ENCODE measurements around the gene ERBB2.
"Not testable (repeated sequence)": the region's sequence is repeated elsewhere in the genome, so short reads cannot be mapped to it uniquely, and the experiment has no call there.

ERBB2 gene

DNA sequence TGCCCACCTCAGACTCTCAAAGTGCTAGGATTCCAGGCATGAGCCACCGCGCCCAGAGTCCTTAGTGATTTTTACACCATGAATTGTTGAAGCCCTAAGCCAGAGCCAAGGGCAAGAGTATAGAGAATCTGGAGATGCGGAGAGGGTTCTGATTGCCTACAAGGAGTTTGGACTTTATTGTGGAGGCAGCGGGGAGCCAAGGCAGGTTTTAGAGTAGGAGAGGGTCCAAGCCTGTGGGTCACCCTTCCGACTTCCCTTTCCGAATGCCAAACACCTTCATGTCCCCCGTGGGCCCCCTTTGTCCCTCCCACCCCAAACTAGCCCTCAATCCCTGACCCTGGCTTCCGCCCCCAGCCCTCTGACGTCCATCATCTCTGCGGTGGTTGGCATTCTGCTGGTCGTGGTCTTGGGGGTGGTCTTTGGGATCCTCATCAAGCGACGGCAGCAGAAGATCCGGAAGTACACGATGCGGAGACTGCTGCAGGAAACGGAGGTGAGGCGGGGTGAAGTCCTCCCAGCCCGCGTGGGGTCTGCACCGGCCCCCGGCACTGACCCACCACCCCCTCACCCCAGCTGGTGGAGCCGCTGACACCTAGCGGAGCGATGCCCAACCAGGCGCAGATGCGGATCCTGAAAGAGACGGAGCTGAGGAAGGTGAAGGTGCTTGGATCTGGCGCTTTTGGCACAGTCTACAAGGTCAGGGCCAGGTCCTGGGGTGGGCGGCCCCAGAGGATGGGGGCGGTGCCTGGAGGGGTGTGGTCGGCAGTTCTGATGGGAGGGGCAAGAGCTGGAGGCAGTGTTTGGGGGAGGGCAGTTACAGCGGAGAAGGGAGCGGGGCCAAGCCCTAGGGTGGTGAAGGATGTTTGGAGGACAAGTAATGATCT lies 23.3 kb downstream of the ERBB2 start:
- in situ Hi-C loops (cut with MboI; ENCODE audit: low sequenced_read_pairs) = no loop called here

DNA sequence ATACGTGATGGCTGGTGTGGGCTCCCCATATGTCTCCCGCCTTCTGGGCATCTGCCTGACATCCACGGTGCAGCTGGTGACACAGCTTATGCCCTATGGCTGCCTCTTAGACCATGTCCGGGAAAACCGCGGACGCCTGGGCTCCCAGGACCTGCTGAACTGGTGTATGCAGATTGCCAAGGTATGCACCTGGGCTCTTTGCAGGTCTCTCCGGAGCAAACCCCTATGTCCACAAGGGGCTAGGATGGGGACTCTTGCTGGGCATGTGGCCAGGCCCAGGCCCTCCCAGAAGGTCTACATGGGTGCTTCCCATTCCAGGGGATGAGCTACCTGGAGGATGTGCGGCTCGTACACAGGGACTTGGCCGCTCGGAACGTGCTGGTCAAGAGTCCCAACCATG lies 24.9 kb downstream of the ERBB2 start:
- in situ Hi-C loops (cut with MboI; ENCODE audit: low sequenced_read_pairs) = no loop called here

DNA sequence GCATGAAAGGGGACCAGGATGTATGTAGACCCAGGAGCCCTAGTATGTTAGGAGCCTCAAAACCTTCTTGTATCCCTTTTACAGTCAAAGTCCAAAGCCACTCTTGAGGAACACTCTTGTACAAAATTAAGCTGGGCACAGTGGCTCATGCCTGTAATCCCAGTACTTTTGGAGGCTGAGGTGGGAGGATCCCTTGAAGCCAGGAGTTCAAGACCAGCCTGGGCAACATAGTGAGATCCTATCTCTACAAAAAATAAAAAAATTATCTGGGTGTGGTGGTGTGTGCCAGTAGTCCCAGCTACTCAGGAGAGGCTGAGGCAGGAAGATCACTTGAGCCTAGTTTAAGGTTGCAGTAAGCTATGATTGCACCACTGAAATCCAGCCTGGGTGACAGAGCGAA lies 26.1 kb downstream of the ERBB2 start:
- in situ Hi-C loops (cut with MboI; ENCODE audit: low sequenced_read_pairs) = not testable (repeated sequence)

DNA sequence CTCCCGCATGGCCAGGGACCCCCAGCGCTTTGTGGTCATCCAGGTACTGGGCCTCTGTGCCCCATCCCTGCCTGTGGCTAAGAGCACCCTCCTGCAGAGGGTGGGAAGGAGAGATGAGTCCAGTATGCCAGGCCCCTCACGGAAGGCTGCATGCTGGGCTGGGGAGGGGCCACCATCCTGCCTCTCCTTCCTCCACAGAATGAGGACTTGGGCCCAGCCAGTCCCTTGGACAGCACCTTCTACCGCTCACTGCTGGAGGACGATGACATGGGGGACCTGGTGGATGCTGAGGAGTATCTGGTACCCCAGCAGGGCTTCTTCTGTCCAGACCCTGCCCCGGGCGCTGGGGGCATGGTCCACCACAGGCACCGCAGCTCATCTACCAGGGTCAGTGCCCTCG lies 26.8 kb downstream of the ERBB2 start:
- in situ Hi-C loops (cut with MboI; ENCODE audit: low sequenced_read_pairs) = no loop called here

DNA sequence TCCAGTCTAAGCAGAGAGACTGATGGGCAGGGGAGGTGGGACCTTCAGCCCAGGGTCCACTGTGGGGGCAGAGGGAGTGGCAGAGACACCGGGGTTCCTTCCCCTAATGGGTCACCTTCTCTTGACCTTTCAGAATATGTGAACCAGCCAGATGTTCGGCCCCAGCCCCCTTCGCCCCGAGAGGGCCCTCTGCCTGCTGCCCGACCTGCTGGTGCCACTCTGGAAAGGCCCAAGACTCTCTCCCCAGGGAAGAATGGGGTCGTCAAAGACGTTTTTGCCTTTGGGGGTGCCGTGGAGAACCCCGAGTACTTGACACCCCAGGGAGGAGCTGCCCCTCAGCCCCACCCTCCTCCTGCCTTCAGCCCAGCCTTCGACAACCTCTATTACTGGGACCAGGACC lies 27.7 kb downstream of the ERBB2 start:
- in situ Hi-C loops (cut with MboI; ENCODE audit: low sequenced_read_pairs) = no loop called here

DNA sequence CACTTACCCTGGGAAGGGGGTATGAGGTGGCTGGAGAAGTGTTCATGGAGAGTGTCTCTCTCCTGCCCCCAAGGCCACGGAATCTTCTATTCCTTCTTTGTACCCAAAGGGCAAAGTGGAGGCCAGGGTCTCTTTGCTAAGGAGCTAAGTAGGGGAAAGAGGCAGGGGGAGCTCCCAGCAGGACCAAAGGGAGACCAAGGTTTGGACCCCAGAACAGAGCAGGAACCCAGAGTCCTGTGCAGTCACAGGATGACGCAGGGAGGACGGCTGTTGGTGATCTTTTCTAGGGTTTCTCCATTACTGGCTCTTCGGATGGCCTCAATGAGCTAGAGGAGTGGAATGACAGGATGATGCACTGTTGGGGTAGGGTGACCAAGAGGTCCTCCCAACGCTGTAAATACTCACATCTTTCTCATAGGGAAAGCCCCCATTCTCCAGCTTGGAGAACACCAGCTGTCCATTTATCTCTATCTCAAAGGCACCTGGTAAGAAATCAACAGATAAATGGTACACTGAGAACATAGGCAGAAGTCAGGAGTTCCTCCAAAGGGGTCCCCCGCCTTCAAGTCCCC lies 29.5 kb downstream of the ERBB2 start:
- in situ Hi-C loops (cut with MboI; ENCODE audit: low sequenced_read_pairs) = no loop called here

DNA sequence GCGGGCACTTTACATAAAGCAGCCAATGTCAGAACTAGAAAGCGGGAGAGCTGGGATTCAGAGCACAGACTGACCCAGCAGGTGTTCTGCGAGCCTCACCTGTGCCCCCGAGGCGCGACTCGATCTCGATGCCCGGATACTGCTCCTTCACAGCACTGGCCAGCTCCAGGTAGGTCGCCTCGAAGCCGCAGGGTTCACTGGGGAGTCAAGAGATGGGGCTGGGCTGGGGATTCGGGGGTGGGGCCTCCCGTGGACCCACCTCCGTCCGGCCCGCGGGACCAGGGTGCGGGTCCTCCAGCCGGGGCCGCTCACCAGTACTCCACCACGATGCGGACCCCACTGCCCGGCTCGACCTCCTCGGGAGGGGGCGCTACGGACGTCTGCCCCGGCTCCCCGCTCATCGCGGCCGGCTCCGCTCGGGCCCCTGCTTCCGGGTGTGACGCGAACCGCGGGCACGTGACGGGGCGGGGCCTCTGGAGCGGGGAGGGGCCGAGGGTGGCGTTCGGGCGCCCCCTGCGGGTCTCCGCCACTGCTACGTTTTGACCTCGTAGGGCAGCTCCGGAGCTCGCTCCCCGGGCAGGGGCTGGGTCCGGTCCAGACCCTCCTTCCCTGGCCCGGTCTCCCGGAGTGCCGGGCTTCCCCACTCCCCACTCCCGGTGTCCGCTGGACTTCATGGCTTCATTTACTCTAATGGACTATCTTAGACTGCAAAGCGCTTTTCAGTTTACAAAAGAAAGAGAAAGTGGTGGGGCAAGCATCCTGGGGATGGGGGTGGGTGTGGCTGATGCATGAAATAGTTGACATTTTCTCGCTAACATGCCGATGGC lies 30.4 kb downstream of the ERBB2 start, which contains the start of gene MIEN1:
Gene MIEN1 (minus strand): TSS at position 438 of the 827 bp plus-strand sequence. CDS start 37 bp downstream, at position 401.
- in situ Hi-C loops (cut with MboI; ENCODE audit: low sequenced_read_pairs) = no loop called here

DNA sequence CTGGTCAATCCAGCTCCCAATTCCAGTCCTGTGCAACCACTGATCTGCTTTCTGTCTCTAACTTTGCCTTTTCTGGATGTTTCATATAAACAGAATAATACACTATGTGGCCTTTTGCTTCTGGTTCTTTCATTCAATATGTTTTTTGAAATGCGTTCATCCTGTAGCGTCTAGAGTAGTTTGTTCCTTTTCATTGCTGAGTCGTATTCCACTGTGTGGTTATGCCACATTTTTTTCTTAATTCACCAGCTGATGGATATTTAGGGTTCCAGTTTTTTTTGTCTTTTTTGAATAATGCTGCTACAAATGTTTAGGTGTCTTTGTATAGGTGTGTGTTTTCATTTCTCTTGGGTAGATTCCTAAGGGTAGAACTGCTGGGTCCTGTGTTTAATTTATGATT lies 32.7 kb downstream of the ERBB2 start:
- in situ Hi-C loops (cut with MboI; ENCODE audit: low sequenced_read_pairs) = no loop called here

DNA sequence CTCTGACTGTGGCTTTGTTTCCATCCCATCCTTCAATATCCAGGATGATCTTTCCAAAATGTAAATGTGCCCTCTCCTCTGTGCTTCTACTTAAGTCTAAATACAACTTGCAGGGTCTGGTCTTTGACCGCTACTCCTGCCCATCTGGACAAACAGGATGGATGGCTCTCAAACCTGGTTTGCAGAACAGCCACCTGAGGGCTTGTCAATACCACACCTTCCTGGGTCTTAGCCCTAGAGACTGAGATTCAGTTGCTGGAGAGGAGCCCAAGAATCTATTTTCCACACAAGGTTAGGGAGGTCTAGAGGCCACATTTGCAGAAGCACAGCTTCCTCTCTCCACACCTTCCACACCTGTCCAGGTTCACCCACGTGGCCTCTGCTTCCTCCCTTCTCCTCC lies 36.0 kb downstream of the ERBB2 start:
- in situ Hi-C loops (cut with MboI; ENCODE audit: low sequenced_read_pairs) = no loop called here

DNA sequence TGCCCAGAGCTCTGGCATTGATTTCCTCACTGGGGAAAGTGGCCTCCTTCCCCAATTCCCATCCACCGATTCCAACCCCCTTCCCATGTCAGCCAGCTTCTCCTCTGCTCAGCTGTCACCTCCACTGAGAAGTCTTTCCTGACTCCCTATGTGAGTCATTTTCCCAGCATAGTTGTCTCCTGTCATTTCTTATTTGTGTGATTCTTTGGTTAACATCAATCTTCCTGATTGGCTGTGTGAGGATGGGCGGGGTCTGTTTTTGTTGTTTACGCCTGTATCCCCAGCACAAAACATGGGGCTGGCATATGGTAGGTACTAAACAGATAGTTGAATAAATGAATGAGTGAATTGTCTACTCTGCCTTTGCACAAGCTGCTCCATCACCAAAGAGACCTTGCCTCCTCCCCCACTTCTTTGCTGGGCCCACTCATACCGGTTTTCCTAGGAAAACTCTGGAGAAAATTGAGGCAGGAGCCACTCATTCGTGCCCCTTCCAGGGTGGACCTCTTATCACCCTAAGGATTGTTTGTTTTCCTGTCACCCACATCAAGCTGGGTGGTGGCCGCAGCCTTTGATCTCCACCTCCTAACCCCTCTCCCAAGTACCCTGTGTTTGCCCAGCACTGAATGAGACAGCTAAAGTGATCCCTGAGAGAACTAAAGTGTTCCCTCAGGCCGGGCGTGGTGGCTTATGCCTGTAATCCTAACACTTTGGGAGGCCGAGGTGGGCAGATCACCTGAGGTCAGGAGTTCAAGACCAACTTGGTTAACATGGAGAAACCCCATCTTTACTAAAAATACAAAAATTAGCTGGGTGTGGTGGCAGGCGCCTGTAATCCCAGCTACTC lies 36.7 kb downstream of the ERBB2 start:
- in situ Hi-C loops (cut with MboI; ENCODE audit: low sequenced_read_pairs) = no loop called here

DNA sequence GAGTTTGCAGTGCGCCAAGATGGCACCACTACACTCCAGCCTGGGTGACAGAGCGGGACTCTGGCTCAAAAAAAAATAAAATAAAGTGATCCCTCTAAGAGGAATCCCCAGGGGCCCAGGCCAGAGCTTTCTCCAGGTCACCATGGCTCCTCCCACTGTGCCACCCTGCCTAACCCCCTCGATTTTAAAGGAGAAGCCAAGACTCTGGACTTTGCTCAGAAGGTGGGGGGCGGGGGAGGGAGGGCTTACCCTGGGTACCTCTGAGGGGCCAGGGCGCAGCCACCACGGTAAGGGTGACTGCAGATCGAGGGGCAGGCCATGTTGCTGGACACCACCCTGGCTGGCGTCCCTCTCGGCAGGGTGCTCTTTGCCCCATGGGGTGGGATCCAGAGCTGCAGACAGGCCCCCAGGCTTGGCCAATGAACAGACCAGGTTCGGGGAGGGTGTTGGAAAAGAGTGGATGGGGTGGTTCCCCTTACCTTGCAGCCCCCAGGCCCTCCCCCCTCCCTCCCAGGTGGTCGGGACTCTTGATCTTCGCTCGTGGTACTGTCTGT lies 37.4 kb downstream of the ERBB2 start:
- in situ Hi-C loops (cut with MboI; ENCODE audit: low sequenced_read_pairs) = no loop called here

DNA sequence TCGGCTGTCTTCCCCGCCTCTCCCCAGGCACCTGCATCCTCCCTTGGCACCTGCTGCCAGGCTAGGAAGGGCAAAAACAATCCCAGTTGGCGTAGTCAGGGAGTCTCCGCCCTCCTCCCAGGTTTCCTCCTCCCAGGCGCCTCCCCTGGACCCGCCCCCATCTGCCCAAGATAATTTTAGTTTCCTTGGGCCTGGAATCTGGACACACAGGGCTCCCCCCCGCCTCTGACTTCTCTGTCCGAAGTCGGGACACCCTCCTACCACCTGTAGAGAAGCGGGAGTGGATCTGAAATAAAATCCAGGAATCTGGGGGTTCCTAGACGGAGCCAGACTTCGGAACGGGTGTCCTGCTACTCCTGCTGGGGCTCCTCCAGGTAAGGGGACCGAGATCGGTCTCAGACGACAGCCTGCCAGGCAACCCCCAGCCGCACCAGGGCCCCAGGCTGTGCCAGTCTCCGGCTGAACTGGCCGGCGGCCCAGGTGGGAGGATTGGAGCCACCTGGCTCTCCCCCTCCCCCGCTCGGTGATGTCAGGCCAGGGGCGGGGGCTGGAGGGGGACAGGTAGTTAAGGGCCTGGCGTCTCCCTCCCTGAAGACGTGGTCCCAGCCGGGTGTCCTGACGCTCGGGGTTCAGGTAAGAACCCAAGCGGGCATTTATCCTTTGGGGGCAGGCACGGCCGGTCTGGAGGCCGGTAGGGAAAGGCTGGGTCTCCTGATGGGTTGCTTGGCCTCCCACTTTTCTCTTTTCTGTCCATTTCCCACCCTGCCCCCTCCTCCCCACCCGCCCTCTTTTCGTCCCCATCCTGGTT lies 38.1 kb downstream of the ERBB2 start, which contains the start of gene GRB7:
Gene GRB7 (plus strand): TSS at position 179 of the 808 bp plus-strand sequence. CDS start 4,364 bp downstream, outside the sequence.
- in situ Hi-C loops (cut with MboI; ENCODE audit: low sequenced_read_pairs) = no loop called here

DNA sequence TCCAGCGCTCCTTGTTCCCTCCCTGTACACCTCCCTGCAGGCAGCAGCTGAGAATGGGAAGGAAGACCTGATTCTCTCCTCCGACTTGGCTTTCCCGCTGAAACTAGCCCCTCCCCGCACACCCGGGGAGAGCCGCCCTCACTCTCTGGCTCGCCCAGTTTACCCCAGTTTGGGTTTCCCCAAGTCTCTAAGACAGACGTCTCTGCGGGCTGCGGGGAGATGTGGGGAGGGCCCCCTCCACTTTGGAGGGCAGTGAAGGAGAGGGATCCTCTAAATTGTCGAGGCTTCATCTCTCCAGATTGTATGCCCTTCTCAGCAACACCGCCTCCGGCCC lies 38.7 kb downstream of the ERBB2 start:
- in situ Hi-C loops (cut with MboI; ENCODE audit: low sequenced_read_pairs) = no loop called here

DNA sequence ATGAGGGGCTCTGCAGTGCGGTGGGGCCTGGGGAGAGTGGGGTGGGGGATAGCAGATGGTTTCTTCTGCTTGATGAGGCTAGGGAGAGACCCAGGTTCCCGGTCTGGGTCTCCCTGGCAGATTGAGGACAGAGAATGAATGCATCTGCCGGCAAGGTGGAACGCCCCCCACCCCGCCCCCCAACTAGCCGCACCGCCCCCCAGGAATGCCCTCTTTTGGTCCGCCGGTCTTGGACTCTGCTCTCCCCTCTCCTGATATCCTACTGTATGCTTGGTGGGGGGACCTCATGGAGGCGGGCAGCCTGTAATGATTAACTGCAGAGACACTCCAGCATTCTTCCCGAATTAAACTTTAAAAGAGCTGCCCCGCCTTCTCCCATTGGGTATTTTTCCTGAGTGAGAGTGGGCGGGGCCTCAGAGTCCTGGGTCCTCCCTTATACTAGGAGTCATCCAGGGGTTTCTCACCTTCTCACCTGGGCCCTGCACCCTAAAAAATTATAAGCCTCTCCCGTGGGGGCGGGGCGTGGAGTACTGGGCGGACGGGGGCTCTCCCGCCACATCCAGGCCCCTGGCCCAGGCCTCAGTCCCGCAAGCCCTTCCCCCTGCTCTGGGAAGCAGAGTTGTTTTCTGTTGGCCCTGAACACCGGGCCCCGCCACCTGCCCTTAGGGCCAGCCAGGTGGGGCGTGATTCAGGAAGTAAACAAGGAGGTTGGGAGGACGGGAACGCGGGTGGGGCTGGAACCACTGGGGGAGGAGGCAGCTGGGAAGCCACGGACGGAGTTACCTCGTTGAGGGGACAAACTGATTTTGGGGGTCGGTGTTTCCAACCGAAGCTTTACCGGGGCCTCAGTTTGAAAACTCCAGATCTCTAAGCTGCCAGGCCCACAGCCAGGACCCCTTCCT lies 39.4 kb downstream of the ERBB2 start:
- in situ Hi-C loops (cut with MboI; ENCODE audit: low sequenced_read_pairs) = no loop called here

DNA sequence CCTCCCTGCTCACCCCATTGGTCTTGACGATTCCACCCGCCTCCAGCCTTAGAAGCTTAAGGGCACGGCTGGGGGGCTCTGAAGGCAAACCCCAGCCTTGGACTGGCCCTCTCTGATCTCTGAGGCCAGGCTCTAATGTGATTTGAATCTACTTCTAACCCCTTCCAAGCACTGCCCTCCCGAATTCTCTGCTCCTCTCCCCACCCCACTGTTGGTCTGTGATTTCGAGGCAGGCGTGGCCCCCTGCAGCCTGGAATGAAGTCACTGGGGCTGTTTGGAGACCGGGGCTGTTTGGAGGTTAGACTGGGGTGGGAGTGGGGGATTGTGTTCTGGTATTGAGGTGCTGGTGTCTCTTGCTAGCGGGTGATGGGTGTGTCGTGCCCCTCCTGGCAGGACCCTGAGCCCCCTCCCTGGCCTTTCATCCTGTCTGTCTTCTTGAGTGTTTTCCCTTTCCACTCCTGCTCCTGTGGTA lies 40.1 kb downstream of the ERBB2 start:
- in situ Hi-C loops (cut with MboI; ENCODE audit: low sequenced_read_pairs) = no loop called here

DNA sequence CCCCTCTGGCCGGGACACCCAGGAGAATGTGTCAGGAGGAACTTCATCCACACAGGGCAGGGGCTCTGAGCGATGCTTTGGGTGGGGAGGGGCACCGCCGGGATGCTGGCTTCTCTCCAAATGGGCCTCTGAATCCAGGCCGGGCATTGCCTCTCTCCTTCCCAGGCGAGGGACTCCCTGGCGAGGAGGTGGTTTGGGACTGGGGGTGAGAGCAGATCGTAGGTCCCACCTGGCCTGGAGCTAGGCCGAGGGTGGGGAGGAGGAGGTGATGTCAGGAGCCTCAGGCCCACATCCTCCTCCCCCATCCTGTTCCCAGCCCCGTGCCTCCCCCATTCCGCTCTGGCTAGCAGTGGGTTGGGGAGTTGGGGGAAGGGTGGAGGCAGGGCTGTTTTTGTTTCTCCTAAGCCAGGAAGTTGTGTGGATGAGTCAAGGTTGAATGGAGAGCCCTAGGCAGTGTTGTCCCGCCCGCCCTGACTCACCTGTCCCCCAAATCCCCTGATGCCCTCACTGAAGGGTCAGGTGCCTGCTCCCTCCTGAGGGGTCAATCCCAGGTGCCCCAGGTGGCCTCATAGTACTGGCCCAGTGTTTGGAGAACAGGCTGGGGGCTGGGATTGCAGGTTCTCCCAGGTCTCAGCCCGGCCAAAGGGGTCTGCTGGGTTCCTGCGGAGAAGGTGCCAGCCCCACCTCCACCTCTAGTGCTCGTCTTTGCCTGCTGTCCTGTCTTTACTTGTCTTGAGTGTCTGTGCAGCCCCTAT lies 40.7 kb downstream of the ERBB2 start:
- in situ Hi-C loops (cut with MboI; ENCODE audit: low sequenced_read_pairs) = no loop called here

DNA sequence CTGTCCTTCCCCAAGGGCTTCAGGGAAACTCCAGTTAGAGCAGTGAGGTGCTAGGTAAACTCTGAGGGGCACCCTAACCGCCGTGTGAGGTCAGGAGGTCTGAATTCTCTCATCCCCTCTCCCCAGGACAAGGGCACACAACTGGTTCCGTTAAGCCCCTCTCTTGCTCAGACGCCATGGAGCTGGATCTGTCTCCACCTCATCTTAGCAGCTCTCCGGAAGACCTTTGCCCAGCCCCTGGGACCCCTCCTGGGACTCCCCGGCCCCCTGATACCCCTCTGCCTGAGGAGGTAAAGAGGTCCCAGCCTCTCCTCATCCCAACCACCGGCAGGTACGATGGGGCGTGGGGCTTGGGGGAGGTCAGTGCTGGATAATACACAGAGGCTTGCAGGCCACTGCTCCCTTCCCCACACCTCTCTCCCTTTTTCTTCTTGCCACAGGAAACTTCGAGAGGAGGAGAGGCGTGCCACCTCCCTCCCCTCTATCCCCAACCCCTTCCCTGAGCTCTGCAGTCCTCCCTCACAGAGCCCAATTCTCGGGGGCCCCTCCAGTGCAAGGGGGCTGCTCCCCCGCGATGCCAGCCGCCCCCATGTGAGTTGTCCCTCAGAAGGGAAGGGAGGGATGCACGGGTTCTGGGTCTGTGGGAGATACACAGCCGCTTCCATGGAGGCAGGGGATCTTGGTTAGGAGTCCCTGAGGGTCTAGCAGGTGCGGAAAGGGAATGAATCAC lies 42.4 kb downstream of the ERBB2 start:
- in situ Hi-C loops (cut with MboI; ENCODE audit: low sequenced_read_pairs) = no loop called here
